Kidney tubule cell (primary cell): Measurements from ENCODE around the gene CD37.
A peak's percentile ranks its signal among the peaks of the same experiment; 100 is the strongest.
"Not testable (repeated sequence)": the region's sequence is repeated elsewhere in the genome, so short reads cannot be mapped to it uniquely, and the experiment has no call there.

Experiments
- DNase-seq: peaks from one replicate; pipeline ENCODE4 v3.0.0-alpha.2; 2018; ENCODE audit warnings: low spot score

CD37 gene

GRCh38 chr19:49331187-49331586 lies 4.0 kb upstream of the CD37 start:
- DNase-seq = not testable (repeated sequence)

GRCh38 chr19:49331616-49332055 lies 3.6 kb upstream of the CD37 start:
- peak; percentile 82 for DNase-seq

GRCh38 chr19:49332691-49333417 lies 2.4 kb upstream of the CD37 start:
- DNase-seq = not testable (repeated sequence)

GRCh38 chr19:49333418-49333805 lies 1.8 kb upstream of the CD37 start:
- DNase-seq = no peak

DNA sequence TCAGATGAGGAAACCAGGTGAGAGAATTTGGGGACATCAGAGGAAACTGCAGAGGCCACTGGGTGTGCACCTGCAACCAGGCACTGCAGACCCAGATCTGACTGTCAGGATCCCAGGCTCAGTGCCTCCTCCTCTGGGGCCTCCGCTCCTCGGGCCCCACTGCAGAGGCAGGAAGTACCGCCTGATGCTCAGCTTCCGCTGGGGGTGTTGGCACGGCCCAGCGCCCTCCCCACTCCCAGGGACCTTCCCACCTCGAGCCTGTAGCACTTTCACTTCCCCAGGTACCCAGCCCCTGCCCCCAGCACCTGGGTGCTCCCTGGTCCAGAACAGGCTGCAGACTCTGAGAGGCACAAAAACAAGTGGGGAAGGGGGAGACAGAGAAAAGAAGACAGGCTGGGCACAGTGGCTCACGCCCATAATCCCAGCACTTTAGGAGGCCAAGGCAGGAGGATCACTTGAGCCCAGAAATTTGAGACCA lies 1.4 kb upstream of the CD37 start:
- DNase-seq = no peak

DNA sequence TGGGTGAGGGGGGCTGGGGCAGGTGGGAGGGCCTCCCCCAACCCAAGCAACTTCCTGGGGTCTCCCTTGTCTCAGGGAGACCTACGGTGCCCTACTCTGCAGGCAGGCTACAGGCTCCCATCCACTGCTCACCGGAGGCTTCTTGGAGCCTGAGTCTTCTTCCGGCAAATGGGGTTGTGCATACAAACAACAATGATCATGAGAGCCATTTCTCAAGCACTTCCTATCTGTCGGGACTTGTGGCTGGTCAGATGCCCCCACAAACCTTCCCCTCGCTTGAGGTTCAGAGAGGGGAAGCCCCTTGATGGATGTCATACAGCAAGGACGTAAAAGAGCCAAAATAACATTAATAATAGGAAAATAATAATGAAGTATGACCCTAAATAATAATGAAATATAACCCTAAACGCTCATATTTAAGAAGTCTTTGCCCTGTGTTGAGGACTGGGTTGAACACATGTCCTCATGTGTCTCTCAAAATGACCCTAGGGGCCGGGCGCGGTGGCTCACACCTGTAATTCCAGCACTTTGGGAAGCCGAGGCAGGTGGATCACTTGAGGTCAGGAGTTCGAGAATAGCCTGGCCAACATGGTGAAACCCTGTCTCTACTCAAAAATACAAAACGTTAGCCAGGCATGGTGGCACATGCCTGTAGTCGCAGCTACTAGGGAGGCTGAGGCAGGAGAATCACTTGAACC lies 727 bp downstream of the CD37 start:
- DNase-seq = no peak

- no peak for DNase-seq
Observed at GRCh38 chr19:49336482-49337266, 1.5 kb downstream of the CD37 start.

GRCh38 chr19:49337267-49338022 lies 2.2 kb downstream of the CD37 start:
- no peak for DNase-seq

DNA sequence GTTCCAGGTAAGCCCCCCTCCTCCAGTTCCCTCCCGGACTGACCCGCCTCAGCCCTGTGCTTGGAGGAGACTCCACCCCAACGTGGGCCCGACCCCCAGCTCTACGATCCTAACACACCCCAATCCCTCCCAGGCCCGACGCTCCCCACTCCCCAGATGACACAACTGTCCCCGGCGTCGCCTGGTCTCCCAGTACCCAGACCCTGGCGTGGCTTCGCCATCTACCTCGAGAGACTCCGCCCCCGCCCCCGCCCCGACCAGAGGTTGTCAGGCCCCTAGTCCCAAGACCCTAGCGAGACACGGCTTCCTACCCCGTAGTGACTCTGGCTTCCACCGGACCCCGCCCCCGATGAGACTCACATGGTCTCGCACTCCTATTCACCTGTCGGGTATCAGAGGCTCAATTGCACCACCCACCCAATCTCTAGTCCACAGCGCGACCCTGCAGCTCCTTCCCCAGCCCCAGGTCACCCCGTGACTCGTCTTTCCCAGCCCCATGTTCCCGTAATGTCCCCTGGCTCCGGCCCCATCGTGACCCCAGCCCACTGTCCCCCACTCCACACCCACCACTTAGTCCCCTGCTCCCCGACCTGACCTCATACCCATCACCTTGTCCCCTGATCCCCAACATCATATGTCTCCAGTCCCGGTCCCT lies 2.9 kb downstream of the CD37 start:
- DNase-seq = no peak

DNA sequence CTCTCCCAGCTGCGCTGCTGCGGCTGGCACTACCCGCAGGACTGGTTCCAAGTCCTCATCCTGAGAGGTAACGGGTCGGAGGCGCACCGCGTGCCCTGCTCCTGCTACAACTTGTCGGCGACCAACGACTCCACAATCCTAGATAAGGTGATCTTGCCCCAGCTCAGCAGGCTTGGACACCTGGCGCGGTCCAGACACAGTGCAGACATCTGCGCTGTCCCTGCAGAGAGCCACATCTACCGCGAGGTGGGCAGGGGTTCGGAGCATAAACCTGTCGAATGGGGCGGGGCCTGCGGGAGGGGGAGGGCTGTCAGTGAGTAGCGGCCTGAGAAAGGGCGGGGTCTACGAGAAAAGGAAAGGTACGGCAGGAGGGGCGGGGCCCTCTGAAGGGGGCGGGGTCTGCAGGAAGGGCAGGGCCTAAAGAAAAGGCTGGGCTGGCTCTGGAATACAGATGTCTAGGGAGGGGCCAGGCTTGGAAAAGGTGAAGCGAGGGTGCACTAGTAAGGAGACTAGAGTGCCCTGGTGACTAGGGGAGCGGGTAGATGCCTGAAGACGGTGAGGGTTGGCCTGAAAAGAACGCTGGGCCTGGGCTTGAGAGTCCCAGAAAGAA lies 3.6 kb downstream of the CD37 start:
- DNase-seq = peak; percentile 78

- DNase-seq = peak; percentile 77
Observed at GRCh38 chr19:49339301-49340068, 4.3 kb downstream of the CD37 start.

DNA sequence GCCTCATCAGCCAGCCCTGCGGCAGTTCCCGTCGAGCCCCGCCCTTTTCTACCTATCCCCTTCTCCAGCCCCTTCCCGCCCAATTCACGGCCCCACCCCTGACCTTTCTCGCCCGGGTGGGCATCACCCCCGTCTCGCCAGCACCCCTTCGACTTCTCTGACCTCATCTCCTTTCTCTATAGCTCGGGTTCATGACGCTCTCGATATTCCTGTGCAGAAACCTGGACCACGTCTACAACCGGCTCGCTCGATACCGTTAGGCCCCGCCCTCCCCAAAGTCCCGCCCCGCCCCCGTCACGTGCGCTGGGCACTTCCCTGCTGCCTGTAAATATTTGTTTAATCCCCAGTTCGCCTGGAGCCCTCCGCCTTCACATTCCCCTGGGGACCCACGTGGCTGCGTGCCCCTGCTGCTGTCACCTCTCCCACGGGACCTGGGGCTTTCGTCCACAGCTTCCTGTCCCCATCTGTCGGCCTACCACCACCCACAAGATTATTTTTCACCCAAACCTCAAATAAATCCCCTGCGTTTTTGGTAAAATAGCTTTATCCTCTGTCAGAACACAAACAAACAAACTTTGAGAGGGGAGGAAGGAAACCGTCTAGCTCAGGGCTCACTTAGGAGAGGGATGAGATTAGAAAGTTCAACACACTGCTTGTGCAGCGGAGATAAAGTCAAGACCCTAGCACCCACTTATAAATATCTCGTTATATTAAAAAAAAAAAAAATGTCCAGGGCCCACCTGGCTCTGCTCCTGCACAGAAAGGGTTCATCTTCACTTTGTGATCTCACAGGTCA lies 5.1 kb downstream of the CD37 start:
- DNase-seq = peak; percentile 8

GRCh38 chr19:49340865-49341718 lies 5.9 kb downstream of the CD37 start:
- no peak for DNase-seq

DNA sequence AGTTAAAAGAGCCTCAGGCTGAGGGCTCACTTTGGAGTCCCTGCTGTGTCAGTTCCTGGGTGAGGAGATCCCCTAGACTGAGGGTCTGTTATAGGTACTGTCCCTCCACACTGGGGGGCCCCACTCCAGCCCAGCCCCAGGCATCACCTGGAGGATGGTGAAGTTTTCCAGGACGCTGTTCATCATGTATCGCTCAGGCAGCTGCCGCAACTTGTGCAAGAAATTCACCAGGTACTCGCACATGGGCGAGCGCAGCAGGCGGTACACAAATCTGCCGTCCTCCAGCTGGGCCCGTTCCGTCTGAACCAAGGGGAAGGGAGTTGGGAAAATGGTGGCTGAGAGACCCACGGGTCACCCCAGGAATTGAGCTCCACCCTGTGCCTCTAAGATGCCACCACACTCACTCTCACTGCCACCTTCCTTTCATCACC lies 7.1 kb downstream of the CD37 start:
- no peak for DNase-seq

- no peak for DNase-seq
Observed at GRCh38 chr19:49343123-49343522, 7.9 kb downstream of the CD37 start.

DNA sequence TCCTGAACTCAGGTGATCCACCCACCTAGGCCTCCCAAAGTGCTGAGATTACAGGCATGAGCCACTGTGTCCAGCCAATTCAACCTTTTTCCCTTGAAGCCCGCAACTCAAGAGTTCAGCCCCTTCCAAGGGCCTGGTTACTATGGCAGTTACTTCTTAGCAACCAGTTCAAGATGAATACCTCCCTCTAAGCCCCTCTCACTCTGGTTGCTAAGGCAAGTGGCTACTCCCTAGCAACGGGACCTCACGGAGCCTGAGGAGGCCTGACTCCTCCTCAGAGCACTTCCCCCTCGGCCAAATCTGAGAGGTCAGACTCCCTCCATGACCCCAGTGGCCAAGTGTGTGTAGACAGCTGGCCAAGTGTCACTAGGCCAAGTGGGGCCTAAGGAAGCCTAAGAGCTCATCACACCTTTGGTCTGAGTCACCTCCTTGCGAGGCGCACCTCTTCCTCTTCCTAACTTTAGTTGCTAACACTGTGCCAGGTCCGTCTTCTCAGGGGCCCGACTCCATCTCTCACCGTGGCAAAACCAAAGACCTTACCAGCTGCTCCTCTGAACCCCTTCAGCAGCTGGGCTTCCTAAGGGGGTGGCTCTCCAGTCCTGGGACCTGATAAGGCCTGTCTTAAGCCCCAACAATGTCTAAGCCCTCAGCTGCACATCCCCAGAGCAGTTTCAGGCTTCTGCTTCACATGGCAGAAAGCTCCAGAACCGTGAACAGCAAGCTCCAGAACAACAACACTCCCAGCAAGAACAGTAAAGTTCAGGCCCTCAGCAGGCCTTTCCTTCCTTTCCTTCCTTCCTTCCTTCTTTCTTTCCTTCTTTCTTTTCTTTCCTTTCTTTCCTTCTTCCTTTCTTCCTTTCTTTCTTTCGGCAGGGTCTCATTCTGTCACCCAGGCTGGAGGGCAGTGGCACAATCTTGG lies 9.6 kb downstream of the CD37 start:
- DNase-seq = no peak

GRCh38 chr19:49347191-49347590 lies 12.0 kb downstream of the CD37 start:
- no peak for DNase-seq
